GM10847 (cell line): ENCODE data around the gene NCL.

ENCODE experiments used
- POLR2A ChIP-seq: IDR thresholded peaks from 2 replicates; pipeline ENCODE4 v1.6.1; 2011; ENCODE audit not compliant: insufficient read length; ENCODE audit errors: extremely low read depth

The NCL gene

DNA sequence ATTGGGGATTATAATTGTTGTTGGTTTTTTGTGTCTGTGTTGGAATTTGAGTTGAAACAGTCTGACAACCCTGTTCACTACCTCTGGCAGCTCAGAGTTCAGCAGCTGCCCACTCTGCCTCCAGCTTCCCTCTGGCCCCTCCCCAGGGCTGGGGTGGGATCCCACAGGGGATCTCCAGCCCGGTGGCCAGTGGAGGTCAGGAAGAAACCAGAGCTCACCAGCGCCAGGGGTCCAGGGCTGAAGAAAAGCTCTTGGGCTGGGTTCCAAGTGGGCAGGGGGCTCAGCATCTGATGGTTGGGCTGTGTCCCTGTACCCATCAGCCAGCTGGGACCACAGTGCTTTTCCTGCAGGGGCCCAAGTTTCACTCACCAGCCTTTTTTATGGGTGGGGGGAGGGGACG lies 16.5 kb upstream of the NCL start:
- no peak for TF ChIP-seq POLR2A

DNA sequence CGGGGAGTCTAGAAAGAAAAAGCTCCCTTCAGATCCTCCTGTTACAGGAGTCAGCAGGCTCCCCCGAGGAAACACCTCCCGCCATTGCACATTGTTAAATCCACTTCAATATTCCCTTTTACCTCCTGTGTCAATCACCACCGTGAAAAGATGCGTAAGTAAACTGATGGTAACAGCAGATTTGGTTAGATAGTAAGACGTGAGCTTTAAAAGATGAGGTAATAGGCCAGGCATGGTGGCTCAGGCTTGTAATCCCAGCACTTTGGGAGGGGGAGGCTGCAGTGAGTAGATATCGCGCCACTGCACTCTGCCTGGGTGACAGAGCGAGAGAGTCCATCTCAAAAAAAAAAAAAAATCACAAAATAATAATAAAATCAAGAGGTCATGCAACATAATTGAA lies 15.2 kb upstream of the NCL start:
- no peak for TF ChIP-seq POLR2A

DNA sequence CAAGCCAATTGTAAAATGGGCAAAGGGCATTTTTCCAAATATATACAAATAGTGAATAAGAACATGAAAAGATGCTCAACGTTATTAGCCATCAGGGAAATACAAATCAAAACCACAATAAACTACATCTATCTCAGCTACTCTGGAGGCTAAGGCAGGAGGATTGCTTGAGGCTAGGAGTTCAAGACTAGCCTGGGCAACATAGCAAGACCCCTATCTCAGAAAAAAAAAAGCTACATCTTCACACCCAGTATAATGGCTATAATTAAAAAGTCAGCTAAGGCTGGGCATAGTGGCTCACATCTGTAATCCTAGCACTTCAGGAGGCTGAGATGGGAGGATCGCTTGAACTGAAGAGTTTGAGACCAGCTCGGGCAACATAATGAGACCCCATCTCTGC lies 12.6 kb upstream of the NCL start:
- TF ChIP-seq POLR2A: no peak

DNA sequence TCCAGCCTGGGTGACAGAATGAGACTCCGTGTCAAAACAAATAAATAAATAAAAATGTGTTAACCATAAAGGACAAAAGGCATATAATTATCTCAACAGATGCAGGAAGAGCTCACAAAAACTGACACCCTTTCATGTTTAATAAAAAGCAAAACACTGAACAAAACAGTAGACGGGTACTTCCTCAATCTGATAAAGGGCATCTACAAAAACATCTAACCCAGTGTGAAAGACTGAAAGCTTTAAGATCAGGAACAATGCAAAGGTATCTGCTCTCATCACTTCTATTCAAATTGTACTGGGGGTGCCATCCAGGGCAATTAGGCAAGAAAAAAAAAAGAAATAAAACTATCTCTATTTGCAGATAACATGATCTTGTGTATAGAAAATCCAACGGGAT lies 11.7 kb upstream of the NCL start:
- no peak for TF ChIP-seq POLR2A

DNA sequence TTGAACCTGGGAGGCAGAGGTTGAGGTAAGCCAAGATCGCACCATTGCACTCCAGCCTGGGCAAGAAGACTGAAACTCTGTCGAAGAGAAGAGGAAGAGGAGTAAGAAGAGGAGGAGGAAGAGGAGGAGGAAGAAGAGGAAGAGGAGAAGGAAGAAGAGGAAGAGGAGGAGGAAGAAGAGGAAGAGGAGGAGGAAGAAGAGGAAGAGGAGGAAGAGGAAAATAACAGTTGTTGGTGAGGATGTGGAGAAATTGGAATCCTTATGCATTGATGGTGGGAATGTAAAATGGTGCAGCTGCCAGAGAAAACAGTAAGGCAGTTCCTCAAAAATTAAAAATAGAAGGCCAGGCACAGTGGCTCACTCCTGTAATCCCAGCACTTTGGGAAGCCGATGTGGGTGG lies 8.5 kb upstream of the NCL start:
- TF ChIP-seq POLR2A: no peak

DNA sequence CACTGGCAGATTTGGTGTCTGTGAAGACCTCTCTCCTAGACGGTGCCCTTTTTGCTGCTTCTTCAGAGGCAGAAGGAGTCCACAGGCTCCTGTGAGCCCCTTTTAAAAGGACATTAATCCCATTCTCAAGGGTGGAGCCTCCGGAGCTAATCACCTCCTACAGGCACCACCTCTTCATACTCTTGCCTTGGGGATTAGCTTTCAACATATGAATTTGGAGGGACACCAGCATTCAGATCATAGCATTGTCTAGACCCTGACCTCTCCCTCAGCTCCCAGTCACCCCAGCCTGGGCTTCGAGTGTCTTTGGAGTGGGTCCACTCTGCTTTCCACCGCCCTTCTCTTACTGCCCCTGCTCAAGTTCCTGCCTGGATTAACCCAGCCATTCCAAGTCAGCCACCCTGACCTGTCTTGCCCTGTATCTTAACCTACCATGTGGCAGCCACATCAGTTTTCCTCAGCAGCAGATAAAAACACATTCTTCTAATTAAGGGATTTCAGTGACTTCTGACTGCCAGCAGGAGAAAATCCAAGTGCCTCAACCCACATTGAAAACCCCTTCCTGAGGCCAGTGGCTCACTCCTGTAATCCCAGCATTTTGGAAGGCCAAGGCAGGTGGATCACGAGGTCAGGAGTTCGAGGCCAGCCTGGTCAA lies 6.1 kb upstream of the NCL start:
- TF ChIP-seq POLR2A: no peak

DNA sequence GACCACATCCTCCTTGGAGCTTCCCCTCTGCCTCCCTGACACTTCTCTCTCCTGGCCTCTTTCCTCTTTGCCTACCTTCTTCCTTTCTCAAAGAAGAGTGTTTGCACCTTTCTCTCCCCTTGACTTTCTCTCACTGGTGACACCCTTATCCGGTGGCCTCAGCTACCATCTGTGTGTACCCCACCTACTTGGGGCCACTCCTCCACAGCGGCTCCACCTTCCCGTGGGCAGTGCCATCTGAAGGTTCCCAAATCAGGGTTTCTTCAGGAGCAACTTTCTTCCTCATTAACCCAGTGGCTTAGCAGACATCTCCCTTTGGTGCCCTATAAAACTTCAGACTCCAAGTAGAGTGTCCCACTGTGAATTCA lies 5.3 kb upstream of the NCL start:
- TF ChIP-seq POLR2A: no peak

DNA sequence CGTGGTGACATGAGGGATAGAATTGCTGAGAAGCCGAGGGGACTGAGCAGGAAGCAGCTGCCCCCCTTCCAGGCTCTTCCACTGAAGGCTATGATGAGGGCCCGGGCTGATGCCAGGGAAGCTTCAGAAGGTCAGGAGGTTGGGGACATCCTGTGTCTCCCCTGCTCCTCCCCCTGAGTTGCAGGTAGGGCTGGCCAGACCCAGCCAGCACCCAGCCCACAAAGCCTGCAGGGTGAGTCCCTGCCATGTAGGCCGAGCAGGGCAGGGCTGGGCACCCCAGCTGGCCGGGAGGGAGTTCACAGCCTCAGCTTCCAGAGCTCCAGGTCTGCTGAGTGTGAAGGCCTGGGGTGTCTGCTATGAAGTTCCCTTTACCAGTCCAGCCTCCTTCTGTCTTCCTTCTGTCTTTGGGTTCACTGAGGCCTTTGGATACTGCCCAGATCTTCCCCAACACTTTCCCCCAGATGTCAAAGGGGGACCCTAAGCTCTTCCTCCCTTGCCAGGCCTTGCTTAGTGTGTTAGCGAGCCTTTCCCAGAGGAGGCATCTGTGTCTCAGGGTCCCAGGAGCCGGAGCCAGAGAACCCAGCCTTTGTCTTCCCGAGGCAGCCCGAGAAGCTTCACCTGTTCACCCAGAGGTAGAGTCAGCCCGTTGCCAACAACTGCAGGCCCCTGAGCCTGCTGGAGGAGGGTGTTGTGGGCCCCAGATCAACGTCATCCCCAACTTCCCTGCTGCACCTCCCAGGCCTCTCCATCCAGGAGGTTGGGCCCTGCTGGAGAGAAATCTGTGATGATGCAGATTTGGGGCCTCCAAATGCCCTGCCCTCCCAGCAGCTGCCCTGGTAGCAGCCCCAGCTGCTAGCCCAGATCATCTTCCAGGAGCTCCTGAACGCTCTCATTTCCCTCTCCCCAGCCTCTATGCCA lies 3.6 kb upstream of the NCL start:
- no peak for TF ChIP-seq POLR2A

DNA sequence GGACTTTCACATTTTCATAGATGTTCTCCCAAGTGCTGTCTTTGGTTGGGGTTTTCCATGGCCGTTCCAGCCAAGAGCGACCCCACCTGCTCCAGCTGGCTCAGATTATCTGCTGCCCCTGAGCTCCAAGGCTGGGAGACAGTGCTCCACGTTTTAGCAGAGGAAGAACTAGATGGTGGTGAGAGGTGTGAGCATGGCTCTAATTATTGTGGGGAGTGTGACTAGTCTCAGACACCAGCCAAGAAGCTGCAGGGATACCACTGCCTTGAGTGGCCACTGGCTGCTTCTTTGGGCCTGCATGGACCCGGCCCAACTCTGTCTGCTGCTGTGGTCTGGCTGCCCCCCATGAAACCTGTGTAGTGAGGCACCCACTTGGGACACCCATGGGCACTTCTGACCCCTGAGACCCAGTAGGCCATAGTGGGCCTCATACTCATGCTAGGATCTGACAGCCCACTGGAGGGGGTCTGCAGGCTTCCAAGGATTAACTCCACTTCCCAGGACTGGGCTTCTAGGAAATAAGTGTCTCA lies 2.8 kb upstream of the NCL start:
- TF ChIP-seq POLR2A: no peak

DNA sequence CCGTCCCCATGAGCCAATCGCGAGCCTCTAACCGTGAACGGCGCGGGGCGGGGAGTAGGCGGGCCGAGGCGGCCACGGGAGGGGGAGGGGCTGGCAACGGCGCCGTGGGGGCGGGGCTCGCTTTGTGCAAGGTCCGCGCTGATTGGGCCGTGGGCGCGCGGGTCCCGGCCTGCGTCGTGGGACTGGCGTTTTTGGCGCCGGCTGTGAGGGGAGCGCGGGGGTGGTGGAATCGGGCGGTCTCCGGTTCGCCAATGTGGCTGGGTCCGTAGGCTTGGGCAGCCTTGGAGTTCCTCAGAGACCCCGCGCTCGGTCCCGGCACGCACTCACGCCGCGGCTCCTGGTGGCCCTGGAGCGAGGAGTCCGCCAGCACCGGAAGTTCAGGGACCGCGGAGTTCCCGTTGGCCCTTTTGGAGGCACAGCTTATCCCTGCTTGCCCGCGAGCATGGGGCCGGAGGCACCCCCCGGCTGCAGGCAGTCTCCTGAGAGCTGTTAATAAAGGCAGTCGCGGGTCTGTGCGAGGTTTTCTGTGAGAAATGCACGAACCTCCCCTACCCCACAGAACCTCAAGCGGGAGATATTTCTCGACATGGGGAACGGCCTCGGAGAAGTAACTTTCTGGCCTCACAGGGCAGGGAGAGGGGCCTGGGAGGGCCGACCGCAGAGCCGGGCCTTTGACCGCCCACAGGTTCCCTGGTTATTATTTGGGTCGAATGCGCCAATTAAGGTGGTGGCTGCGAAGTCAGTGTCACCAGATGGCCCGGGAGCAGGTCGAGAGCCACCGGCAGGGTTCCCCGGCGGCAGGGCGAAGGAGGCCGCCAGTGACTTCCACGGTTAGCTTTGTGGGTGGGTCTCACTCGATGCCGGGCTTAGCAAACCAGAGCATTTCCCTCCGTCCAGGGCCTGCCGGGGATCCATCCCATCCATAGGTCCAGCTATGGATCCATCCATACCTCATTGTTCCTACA lies 574 bp upstream of the NCL start:
- TF ChIP-seq POLR2A: peak; percentile 3

DNA sequence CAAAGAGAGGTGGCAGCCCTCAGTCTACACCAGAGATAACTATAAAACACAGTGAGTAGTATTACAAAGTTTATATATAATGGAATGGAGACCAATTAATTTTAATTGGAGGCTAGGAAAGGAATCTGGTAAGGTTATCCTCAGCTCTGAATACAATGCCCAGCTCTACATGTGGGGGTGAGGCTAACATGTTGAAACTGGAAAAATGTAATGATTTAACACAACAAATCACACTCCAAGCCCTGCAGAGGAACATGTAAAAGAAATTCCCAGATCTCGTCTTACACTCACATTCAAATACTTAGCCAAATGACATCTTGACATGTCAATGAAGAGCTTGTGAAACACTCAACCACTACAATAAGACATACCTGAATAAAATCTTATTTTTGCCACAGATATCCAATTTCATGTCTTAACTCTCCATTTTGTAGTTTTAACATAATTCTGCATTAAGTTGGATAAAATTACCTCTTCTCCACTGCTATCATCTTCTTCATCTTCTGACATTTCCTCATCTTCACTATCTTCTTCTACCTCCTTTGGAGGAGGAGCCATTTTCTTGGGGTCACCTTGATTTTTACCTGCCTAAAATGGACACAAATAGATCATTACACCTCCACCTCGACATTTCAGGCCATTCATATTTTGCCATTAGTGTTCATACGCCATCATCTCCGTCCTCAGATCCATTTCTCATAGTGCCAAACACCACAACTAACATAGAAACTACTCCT lies 1.4 kb downstream of the NCL start:
- TF ChIP-seq POLR2A: no peak

DNA sequence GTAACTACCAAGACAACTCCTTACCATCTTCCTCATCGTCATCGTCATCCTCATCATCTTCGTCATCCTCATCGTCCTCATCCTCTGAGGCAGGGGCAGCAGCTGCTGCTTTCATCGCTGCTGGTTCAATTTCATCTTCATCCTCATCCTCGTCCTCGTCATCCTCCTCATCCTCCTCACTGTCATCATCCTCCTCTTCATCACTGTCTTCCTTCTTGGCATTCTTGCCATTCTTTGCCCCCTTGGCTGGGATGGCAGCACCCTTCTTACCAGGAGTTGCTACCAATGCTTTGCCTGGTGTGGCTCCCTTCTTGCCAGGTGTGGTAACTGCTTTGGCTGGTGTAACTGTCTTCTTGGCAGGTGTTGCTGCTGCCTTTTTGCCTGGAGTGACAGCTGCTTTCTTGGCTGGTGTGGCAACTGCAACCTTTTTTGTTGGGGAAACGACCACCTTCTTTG lies 2.7 kb downstream of the NCL start:
- TF ChIP-seq POLR2A: no peak

DNA sequence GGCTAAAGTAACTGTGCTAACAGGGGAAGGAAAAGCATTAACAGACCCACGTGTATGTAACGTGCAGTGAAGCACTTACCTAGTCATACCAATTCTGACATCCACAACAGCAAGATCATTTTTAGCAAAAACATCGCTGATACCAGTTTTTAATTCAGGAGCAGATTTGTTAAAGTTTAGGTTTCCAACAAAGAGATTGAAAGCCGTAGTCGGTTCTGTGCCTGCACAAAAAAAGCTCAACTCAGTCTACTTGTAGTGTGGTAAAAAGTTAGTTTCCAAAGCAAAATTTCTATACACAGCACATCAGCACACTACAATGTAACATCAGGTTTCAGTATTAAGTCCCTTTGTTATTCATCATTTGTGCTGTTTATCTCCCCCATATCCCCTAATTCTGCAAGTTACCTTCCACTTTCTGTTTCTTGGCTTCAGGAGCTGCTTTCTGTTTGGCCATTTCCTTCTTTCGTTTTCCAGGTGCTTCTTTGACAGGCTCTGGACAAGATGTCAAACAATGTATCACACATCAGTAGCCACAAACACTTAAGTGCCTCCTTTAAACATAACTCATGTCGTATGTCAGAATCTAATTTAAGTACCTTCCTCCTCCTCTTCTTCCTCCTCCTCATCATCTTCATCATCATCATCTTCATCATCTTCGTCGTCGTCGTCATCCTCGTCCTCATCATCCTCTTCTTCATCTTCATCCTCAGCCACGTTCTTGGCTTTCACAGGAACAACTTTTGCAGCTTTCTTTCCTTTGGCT lies 4.0 kb downstream of the NCL start:
- TF ChIP-seq POLR2A: no peak

DNA sequence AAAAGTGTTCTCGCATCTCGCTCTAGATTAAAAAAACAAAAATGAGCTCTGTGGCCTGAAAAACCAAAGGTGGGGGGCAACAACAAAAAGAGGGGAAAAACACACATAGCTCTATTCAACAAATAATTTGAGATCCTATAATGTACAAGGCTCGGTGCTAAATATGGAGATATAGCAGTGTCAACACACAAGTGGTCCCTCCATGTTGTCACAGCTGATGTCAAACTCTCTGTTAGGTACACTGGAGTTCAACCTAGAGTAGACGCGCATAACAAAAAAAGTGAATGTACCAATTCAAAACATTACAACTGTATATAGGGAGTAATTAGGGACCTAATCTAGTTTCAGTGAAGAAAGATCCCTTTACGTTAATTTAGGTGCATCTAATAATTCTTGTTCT lies 5.9 kb downstream of the NCL start:
- TF ChIP-seq POLR2A: no peak
